ENCODE measurements around the gene VCL.

GRCh38 chr10:73959484-73960243, 38.3 kb upstream of the VCL start:
- no peak for TF ChIP-seq CTCF (IDR thresholded peaks at IDR 0.05)
- no peak for TF ChIP-seq POLR2AphosphoS5 (IDR thresholded peaks at IDR 0.05; ENCODE audit: low read depth, low read length)
- TF ChIP-seq SIN3A (IDR thresholded peaks at IDR 0.05; ENCODE audit: borderline replicate concordance, insufficient read depth, low read depth, low read length), result no peak
- TF ChIP-seq REST (IDR thresholded peaks at IDR 0.05; ENCODE audit: insufficient read depth in 1 of 2, low read depth in 2 of 2, low read length in 1 of 2), result no peak

Data from Panc1 (cell line).